ENCODE results near the gene COASY.
"Not testable (repeated sequence)": the region's sequence is repeated elsewhere in the genome, so short reads cannot be mapped to it uniquely, and the experiment has no call there.

COASY gene

GRCh38 chr17:42577532-42578281 is 15.8 kb downstream of the COASY start, which contains the start of gene PSMC3IP:
Gene PSMC3IP (minus strand): TSS chr17:42577729. CDS start chr17:42577686, 43 bp downstream.
- peak; percentile 88 for DNase-seq

GRCh38 chr17:42578282-42578869 is 16.4 kb downstream of the COASY start:
- peak; percentile 82 for DNase-seq

GRCh38 chr17:42579794-42580551 is 18.0 kb downstream of the COASY start:
- no peak for DNase-seq

- DNase-seq = no peak
Measured at GRCh38 chr17:42581744-42582270, 19.9 kb downstream of the COASY start.

GRCh38 chr17:42584880-42585279 is 22.9 kb downstream of the COASY start:
- no peak for DNase-seq

GRCh38 chr17:42585353-42585752 is 23.4 kb downstream of the COASY start:
- DNase-seq = no peak

- DNase-seq = no peak
Measured at GRCh38 chr17:42586514-42587230, 24.7 kb downstream of the COASY start.

- DNase-seq = no peak
Measured at GRCh38 chr17:42590886-42591285, 28.9 kb downstream of the COASY start.

GRCh38 chr17:42591411-42591810 is 29.5 kb downstream of the COASY start:
- no peak for DNase-seq

GRCh38 chr17:42596386-42596785 is 34.4 kb downstream of the COASY start:
- no peak for DNase-seq

- DNase-seq = peak; percentile 86
Measured at GRCh38 chr17:42598905-42599304, 37.0 kb downstream of the COASY start.

GRCh38 chr17:42603318-42603717 is 41.4 kb downstream of the COASY start:
- no peak for DNase-seq

GRCh38 chr17:42607769-42608168 is 45.8 kb downstream of the COASY start:
- no peak for DNase-seq

- DNase-seq = no peak
Measured at GRCh38 chr17:42608305-42609181, 46.6 kb downstream of the COASY start.

- DNase-seq = peak; percentile 98
Measured at GRCh38 chr17:42609182-42609813, 47.4 kb downstream of the COASY start, which contains the start of the genes RETREG3 and TUBG1. Gene RETREG3 (minus strand): TSS chr17:42609374. CDS start chr17:42609324, 50 bp downstream. Gene TUBG1 (plus strand): TSS chr17:42609683. CDS start chr17:42609738, 55 bp downstream.

- not testable (repeated sequence) for DNase-seq
Measured at GRCh38 chr17:42609814-42610801, 48.2 kb downstream of the COASY start.

- DNase-seq = no peak
Measured at GRCh38 chr17:42612013-42612412, 50.1 kb downstream of the COASY start.

GRCh38 chr17:42613699-42614295 is 51.8 kb downstream of the COASY start:
- DNase-seq = no peak

Data from NCI-H2171 (cell line).